NCI-H2171 treated with DMSO at 0.1 percent for 48 hours (cell line): Measurements from ENCODE around the gene PSMD3.
A peak's percentile ranks its signal among the peaks of the same experiment; 100 is the strongest.

Experiments used
- DNase-seq: peaks from one replicate; lab custom pipeline; 2025; lab: John Stamatoyannopoulos, UW

Gene PSMD3

DNA sequence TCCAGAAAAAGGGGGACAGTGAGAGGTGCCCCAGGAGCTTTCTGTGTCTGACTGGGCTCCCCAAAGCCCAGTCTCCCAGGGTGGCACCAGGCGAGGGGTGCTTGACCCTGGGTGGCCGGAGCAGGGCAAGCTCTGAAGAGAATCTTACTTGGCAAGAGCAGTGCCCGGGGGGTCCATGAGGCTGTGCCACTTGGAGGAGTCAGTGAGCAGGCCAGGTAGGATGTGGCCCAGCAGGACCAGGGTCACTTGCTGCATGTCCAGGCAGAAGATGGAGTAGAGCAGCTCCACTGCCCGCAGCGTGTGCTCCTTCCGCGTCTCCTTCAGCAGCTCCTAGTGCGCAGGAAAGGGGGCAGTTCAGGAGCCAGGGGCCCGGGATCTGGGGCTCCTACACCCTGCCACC, 41.9 kb downstream of the PSMD3 start:
- DNase-seq, result no peak

DNA sequence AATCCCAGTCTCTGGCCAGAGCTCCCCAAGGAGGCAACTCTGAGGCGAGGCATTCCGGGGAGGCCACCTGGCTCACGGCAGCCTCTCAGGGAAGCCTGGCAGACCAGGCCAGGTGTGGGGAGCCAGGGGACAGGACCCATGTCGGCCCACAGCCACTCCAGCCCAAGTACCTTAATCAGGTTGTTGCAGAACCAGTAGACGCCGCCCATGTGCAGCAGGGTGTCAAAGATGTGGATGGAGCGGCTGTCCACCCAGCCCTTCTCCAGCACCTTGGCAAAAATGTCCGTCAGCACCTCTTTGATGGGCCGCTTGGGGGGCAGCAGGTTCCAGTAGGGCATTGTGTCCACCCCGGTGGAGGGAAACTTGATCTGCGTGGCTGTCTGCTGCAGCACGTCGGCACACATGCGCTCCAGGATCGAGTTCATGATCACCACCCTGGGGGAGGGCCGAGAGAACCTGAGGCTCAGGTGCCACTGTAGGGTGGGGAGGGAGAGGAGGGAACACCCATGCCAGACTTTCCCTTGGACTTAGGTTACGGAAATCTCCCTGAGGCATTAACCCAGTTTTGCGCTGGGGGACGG, 42.4 kb downstream of the PSMD3 start:
- DNase-seq, result no peak

DNA sequence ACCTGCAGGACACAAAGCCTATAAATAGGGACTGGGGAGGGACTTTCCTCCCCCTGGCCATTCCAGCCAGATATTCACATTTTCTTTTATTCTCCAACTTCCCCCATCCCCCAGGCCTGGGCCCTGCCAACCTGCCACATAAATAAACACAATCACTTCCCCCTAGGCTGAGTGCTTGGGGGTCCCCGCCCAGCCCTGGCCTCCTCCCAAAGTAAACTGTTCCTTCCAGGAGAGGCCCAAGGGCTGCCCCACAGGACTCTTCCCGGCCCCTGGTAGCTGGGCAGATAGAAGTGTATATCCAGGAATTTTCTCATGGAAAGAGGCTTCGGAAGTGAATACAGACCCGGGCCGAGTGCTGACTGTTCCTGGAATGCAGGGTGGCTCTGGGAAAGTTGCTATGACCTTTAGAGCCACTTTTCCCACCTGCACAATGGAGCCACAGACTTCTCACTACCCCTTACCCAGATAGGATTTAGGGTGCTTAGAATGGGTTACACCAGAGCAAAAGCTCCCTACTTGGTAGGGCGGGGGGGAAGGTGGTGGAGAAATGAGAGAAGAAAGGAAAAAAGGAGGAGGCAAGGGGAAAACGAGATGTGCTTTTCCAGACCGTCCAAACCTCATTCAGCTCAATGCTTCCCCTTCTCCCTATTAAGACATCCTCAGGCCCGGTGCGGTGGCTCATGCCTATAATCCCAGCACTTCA, 43.1 kb downstream of the PSMD3 start:
- DNase-seq, result no peak

DNA sequence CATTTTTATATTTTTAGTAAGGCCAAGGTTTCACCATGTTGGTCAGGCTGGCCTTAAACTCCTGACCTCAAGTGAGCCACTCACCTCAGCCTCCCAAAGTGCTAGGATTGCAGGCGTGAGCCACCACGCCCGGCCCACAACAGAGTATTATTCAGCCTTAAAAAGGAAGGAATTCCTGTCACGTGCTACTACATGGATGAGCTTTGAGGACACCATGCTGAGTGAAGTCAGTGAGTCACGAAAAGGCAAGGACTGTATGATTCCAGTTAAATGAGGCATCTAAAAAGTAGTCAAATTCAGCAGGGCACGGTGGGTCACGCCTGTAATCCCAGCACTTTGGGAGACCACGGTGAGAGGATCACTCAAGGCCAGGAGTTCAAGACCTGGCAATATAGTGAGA, 44.3 kb downstream of the PSMD3 start:
- no peak for DNase-seq

DNA sequence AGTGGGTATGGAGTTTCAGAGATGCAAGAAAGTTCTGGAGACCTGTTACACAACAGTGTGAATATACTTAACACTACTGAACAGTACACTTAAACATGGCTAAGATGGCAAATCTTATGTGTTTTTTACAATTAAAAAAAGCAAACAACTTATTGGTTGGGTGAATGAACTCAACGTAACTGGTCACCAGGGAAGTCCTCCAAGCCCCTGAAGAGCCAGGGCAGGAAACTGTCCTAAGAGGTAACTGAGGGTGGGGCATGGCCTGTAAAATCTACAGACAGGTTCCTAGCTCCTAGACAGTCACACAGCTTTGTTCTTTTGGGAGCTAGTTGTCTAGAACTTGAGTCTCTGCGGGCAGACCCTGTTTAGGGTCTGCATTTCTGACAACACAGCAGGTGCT, 45.0 kb downstream of the PSMD3 start:
- DNase-seq, result no peak

DNA sequence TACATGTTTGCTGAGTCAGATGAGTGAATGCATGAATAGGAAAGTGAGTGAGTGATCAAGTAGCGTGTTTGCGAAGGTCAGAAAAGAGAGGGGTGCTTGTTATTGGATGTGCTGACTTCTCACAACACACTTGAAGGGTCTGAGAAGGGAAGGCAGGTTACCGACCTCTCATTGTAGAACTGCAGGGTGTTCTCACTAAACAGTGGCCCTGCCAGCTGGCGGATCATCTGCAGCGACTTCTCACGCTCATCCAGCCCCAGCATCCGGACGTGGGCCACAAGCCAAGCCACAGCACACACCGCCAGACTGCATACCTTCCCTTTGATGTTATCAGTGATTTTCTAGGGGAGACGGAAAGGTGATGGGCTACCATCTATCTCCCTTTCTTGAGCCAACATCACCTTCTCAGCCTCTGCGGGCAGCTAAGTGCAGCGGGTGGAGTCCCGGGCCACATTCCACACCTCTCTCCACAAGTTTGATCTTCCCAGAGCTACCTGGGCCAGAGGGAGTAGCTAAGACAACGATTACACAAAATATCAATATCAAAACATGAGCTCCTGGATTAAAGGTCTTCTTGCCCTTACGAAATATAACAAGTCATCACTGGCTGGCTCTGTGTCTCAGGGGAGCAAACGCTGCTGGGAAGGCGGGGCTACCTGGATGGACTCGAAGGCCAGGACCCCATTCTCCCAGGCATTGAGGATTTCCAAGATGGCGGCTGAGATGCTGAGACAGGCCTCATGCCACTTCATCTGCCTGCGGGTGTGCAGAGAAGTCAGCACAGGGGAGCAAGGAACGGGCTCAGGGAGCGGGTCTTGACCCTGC, 45.6 kb downstream of the PSMD3 start:
- DNase-seq, result no peak

DNA sequence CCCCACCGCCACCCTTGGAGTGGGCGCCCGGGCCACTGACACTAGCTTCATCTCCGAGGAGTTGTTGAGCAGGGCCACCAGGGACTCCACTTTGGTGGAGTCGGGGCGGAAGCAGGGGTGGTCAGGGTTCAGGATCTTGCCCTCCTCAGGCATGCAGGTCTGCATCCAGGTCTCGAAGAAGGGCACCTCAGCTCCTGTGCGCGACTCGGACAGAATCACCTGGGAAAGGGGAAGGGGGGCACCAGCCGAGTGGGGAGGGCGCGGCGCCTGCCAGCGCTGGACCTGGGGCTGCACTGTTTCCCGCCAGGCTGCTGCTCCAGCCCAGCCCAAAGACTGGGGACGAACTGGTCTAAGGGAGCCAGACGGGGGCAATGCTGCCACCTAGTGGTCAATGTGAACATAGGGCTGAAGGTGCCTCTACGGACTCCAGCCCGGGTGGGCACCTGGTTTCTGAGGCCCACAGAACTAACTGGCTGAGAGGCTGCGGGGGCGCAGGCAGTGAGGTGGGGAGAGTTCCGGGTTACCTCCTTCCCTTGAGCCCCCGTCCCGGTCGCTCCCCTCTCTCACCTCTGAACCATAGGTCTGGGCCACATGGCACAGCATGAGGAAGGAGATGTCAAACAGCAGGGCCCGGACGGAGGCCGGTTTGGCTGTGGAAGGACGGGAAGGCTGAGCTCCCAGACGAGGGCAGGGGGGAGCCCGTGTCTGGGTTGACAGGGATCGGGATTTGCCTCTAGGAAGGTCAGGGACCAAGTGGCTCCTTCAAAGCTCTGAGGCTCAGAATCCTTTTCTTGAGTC, 46.4 kb downstream of the PSMD3 start:
- DNase-seq, result peak; percentile 49

DNA sequence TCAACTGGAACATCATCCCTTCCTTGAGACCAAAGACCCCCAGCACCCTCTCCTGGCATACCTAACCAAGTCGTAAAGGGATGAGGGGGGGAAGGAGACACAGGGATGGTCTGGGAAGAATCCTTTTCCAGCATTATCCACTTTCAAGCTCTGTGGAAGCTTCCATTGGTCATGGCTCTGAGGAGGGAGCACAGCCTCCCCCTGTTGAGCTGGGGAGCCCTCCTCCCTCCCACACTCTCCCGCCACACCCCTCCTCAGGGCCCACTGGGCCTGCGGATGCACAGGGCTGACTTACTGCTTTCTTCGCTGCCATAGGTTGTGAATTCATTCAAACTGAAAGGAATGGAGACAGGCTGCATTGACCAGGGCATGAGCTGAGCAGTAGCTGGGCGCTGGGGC, 47.0 kb downstream of the PSMD3 start:
- DNase-seq, result no peak

DNA sequence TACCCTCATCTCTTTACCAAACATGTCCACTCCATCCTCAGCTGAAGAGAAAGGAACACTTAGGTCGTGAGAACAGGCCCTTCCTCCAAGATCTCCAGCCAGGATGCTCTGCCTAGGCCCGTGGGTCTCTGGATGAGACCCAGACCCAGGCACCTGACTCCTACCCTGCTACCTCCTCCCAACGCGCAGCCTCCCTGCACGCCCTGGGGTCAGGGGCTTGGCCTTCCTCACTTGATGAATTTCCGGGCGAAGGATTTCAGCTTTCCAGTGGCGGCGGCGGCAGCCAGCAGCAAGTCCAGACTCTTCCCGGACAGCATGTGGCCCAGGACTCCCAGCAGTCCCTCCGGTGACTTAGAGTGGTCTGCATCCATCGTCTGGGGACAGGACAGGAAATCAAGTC, 48.0 kb downstream of the PSMD3 start:
- DNase-seq, result no peak

DNA sequence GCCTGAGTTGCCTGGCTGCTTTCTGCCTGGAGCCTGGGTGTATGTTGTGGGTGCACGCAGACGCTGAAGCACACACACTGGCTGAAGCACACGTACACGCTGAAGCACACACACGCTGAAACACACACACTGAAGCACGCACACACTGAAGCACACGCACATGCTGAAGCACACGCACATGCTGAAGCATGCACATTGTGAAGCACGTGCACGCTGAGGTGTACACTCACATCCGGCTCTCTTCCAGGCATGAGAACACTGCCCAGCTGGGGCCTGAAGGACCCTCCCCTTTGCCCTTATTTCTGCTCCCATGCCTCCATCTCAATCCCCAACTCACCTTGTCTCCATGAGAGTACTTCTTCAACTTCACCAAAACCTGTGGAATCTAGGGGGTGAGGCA, 51.1 kb downstream of the PSMD3 start:
- DNase-seq, result no peak

DNA sequence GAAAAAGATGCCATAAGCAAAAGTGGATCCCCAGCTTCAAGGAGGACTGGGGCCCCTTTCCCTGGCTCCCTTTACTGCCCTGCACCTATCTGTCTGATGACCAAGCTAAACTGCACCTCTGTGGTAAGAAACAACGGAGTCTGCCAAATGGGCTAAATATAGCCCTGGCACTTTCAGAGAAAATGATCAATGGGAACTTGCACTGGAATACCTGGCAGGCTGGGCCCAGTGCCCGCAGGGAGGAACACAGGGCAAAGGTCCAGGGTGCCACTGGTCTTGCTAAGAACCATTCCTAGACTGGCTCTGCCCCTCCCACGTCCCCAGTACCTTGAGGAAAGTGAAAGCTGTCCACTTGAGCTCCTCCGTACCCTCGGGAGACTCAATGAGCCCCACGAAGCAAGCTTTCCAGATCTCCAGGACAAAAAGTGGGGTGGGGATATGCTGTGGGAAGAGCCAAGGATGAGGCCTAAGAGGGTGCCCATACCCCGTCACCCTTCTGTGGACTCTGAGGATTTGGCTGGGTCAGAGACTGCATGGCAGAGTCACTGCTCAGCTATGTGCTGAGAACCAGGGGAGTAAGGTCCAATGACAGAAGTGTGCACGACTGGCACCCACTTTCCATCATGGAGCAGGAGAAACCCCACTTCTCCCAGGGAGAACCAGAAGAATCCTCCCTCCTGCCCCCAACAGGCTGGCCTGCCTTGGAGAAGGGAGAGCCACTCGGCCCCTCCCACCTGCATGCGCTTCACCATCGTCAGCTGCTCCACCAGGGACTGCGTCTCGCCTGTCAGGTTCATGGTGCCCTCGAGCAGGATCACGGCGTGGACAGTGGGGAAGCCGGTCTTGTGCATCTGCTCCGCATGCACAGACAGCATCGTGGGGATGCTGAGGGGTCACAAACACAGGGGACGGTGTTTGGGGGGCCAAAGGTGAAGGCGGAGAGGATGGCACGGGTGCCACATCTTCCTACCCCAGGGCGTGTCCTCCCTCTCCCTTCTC, 52.0 kb downstream of the PSMD3 start:
- DNase-seq, result no peak

DNA sequence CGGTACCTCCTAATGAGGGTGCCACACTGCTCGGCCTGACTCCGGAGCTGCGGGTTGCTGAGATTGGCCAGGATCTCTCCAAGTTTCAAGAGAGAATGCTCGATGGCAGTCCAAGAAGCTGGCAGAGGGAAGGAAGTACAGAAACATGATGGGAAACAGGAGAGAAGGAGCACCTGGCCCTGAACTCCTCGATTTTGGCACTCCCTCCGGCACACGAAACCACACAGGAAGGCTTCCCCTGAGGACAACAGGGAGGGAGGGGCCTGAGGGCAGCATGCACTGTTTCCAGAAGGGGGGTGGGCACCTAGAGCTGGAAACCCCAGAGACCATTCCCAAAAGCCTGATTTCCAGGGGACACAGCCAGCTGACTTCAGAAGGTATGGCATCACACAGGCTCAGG, 52.7 kb downstream of the PSMD3 start:
- no peak for DNase-seq

DNA sequence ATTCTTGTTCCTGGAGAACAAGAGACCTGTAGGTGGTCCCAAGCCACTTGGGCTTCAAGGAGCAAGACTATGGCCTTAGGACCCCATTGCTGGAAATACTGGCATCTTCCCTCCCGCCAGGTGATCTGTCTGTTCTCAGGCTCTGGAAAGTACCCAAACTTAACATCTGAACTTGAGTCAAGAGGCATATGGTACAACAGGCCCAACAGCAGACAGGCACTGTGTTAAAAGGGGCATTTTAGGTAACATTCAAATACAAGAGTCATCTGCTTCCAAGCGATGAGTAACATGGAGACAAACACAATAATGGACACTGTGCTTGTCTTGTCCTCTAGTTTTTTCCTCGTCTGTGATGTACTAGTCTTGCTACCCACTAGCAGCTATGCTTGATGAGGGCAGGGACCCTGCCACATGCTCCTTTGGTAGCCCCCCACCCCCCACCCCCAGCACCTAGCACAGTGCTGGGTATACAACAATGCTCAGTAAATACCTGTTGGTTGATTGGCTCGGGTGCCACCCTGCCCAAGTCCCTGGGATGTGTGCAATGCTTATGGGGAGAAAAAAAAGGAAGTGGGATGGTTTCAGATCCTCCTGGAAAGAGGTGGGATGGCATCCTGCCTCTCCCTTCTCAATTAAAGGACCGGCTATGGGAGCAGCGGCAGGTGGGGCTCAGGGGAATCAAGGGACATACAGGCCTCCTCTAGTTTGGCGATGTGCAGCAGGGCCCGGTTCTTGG, 54.0 kb downstream of the PSMD3 start:
- no peak for DNase-seq

DNA sequence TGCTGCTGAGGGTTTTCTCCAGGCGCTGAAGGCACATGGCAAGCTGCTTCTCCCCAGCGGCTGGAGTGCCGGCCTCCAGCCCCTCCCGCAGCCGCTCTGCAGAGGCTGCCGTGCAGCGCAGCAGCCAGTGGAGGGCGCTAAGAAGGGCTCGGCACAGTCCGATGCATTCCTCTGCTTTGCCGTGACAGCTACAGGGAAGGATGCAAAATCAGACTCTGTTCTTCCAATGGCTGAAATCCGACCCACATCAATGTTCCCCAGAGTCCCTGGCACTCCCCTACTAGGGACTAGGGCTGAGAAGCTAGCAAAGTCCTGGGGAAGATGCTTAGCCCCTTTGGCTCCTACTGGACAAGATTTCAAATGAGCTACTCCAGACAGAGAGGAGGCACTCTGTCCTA, 54.6 kb downstream of the PSMD3 start:
- no peak for DNase-seq

DNA sequence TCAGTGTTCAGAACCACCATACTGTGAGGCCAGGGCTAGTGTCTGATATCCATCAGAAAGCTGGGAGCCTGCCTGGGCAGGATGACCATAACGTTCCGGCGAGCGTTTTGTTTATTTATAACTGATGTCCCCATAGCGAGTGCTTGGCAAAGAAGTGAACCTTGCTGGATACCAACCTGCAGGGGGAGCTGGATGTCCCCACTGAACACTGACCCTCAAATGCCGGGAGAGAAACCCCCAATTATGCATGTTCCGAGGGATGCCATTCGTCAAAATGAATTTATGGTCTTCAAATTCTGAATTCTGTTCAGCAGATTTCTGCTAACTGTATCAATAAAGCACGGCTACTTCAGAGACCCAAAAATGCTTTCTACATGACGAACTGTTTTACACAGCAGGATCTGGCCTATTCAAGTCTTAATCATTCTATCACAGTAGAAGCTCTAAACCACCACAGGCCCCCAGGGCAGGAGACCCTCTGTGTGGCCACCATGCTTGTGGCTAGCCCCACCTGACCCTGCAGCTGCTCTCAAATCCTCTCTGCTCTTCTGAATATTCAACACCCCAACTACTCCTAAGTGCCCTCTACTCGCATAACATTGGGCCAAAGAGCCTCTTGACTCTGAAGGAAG, 58.4 kb downstream of the PSMD3 start:
- DNase-seq, result no peak

DNA sequence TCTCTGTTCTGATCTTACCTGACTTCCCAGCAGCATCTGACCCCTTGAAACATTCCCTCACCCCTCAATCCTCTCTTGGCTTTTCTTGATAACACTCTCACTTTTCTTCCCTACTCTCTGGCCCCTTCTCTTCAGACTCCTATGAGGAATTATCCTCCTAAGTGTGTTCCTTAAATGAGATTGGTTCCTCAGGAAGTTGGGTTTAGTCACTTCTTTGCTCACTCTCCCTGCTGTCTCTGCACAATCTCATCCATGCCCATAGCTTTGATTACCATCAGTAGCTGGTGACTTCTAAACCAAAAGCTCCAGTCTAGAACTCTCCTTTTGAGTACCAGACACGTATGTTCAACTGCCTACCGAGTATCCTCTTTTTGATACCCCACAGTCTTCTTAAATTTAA, 60.6 kb downstream of the PSMD3 start:
- no peak for DNase-seq
